Measurements from ENCODE around the gene ROPN1L.

GRCh38 chr5:10511741-10512640 is 70.3 kb downstream of the ROPN1L start:
- TF ChIP-seq CTCF (IDR thresholded peaks at IDR 0.05; ENCODE audit: insufficient read depth, low read length, poor library complexity, severe bottlenecking) (no peak), EZH2phosphoT487 (conservative IDR thresholded peaks at IDR 0.05; ENCODE audit: low read length) (no peak)
